Transverse colon (tissue), 4 donors: ENCODE measurements around the gene EEFSEC. TPM values are rescaled to one million over a fixed set of nuclear protein-coding genes. Genes with fewer than 3 reads are reported as not detected.

Source experiments
- DNase-seq: peaks from one replicate; pipeline ENCODE4 v3.0.0-alpha.2; 2019
- H3K27ac ChIP-seq, 4 donors: fragments of 200-600 bp; sonication (generic); 2 replicates each; pipeline ENCODE4 v1.5.1; 2016 to 2018; ENCODE audit warnings: inconsistent platforms in 4 of 4
- H3K27me3 ChIP-seq: fragments of 200-600 bp; sonication (generic); 2 replicates; pipeline ENCODE4 v1.5.1; 2017; ENCODE audit warnings: inconsistent platforms
- H3K36me3 ChIP-seq, 4 donors: fragments of 200-600 bp; sonication (generic); 2 replicates each; pipeline ENCODE4 v1.5.1; 2017 to 2019; ENCODE audit warnings: inconsistent platforms in 4 of 4
- H3K4me1 ChIP-seq, 4 donors: fragments of 200-600 bp; sonication (generic); 2 replicates each; pipeline ENCODE4 v1.5.1; 2017 to 2020; ENCODE audit warnings: inconsistent platforms in 4 of 4
- H3K4me3 ChIP-seq, 4 donors: fragments of 200-600 bp; sonication (generic); 1 replicate in 1 of 4; 2 replicates in 3 of 4; pipeline versions ENCODE4 v1.5.1 to v1.6.1; 2017 to 2019; ENCODE audit warnings: inconsistent platforms in 4 of 4
- H3K9me3 ChIP-seq, 2 donors: fragments of 200-600 bp; sonication (generic); 2 replicates each; pipeline ENCODE4 v1.5.1; 2017 to 2019; ENCODE audit warnings: inconsistent platforms in 2 of 2
- CTCF ChIP-seq, 5 experiments: fragments of 200-600 bp in 3 of 5; fragments of 450-650 bp in 2 of 5; sonication (generic) in 3 of 5; IDR thresholded peaks; 1 replicate in 2 of 5; 2 replicates in 3 of 5; pipeline ENCODE4 v1.5.1; 2016 to 2017; ENCODE audit warnings: antibody characterized with exemption in 5 of 5, inconsistent platforms in 3 of 5, mild to moderate bottlenecking in 2 of 5, moderate library complexity in 1 of 5
- EP300 ChIP-seq: sonication (generic); formaldehyde crosslinking; IDR thresholded peaks from one replicate; pipeline ENCODE4 v1.6.1; 2017; ENCODE audit warnings: antibody characterized with exemption, low read depth
- POLR2A ChIP-seq: fragments of 450-650 bp; IDR thresholded peaks from one replicate; pipeline ENCODE4 v1.6.1; 2016; ENCODE audit warnings: antibody characterized with exemption, mild to moderate bottlenecking, moderate library complexity
- POLR2AphosphoS5 ChIP-seq, 3 donors: sonication (generic); formaldehyde crosslinking; IDR thresholded peaks; one replicate each; pipeline ENCODE4 v1.6.1; 2016; ENCODE audit warnings: antibody characterized with exemption in 3 of 3
- WGBS, 2 donors: methylation state at CpG; one replicate each; pipeline ENCODE4 v1.1.5; 2018; ENCODE audit warnings: low coverage in 1 of 2; 5-methylcytosine and 5-hydroxymethylcytosine counted together
- in situ Hi-C, 4 donors: fragments of 200-750 bp; cut with MboI; loops; one replicate each; pipeline versions ENCODE4 v1.15.0 to v1.15.1; 2017; ENCODE audit warnings: low sequenced_read_pairs in 3 of 4, low pct_ligation_motif_present in 1 of 4, low pct_unique_long_range_greater_than_20kb in 1 of 4
- intact Hi-C: fragments of 100-400 bp; cut with DNase I; formaldehyde crosslinking; loops from one replicate; pipeline ENCODE4 v1.15.1; 2023; ENCODE audit warnings: low total_unique reads
- total RNA-seq, 4 donors: library from RNA; depleted of rRNA; stranded (reverse); fragments of >200 nt; gene quantifications; one replicate each; pipeline ENCODE4 v1.1.0, GENCODE V29; 2016

Gene EEFSEC
- total RNA-seq, 4 donors from 2014 or later, result 10.3 to 16.8 (median 14.2) TPM

- Histone ChIP-seq H3K27ac (no peak overlapping the region), H3K36me3 (no peaks in the 10 kb centered on the region), H3K27me3 (no peaks in the 10 kb centered on the region), H3K4me3 (no peak overlapping the region), H3K4me1 (no peaks in the 10 kb centered on the region), H3K9me3 (no peaks in the 10 kb centered on the region)
- intact Hi-C loops, result no loop called here
- WGBS, 2 donors, result 96 to 98% methylated on average over 7 to 8 of the region's 8 CpGs
- TF ChIP-seq POLR2A (no peak), EP300 (no peak), CTCF (IDR thresholded peaks at IDR 0.05) (no peak), POLR2AphosphoS5 (IDR thresholded peaks at IDR 0.05) (no peak)
- no peak for DNase-seq
- in situ Hi-C loops, result loop anchor here in 1 of 4 donors (25.0 kb wide), 1 partner anchor 320 kb away; the partner anchor contains the start of gene GATA2
Observed at GRCh38 chr3:128167646-128167972, 14.3 kb downstream of the EEFSEC start.

GRCh38 chr3:128167973-128168674 lies 14.8 kb downstream of the EEFSEC start:
- no peak overlapping the region for H3K4me3 ChIP-seq
- no peak for DNase-seq
- 77 to 87% methylated on average over 2 to 5 of the region's 5 CpGs for WGBS, 2 donors
- no peaks in the 10 kb centered on the region for H3K36me3 ChIP-seq
- H3K4me1 ChIP-seq, result no peaks in the 10 kb centered on the region
- TF ChIP-seq CTCF (IDR thresholded peaks at IDR 0.05) (no peak), POLR2AphosphoS5 (IDR thresholded peaks at IDR 0.05) (no peak), POLR2A (no peak), EP300 (no peak)
- no peaks in the 10 kb centered on the region for H3K27me3 ChIP-seq
- H3K27ac ChIP-seq, result no peak overlapping the region
- H3K9me3 ChIP-seq, result no peaks in the 10 kb centered on the region
- in situ Hi-C loops, result loop anchor here in 1 of 4 donors (25.0 kb wide), 1 partner anchor 319 kb away; the partner anchor contains the start of gene GATA2
- intact Hi-C loops, result no loop called here

GRCh38 chr3:128168836-128169235 lies 15.6 kb downstream of the EEFSEC start:
- in situ Hi-C loops, result loop anchor here in 1 of 4 donors (25.0 kb wide), 1 partner anchor 318 kb away; the partner anchor contains the start of gene GATA2
- TF ChIP-seq EP300, result no peak
- Histone ChIP-seq H3K9me3 (no peaks in the 10 kb centered on the region), H3K27me3 (no peaks in the 10 kb centered on the region), H3K4me1 (no peaks in the 10 kb centered on the region), H3K36me3 (no peaks in the 10 kb centered on the region), H3K27ac (no peak overlapping the region), H3K4me3 (no peak overlapping the region)
- no peak for DNase-seq
- intact Hi-C loops, result no loop called here
- 79 to 81% methylated on average over 4 of the region's 4 CpGs for WGBS, 2 donors

- no peak overlapping the region for H3K27ac ChIP-seq
- DNase-seq, result peak; percentile 47
- H3K9me3 ChIP-seq, result no peaks in the 10 kb centered on the region
- H3K4me1 ChIP-seq, result peaks cover 0 to 10% (median 0%) of the 10 kb centered on the region in 4 donors
- in situ Hi-C loops, result loop anchor here in 1 of 4 donors (25.0 kb wide), 1 partner anchor 316 kb away; the partner anchor contains the start of gene GATA2
- H3K4me3 ChIP-seq, result no peak overlapping the region
- no peaks in the 10 kb centered on the region for H3K36me3 ChIP-seq
- intact Hi-C loops, result loop anchor here (5.0 kb wide), 1 partner anchor 321 kb away; the partner anchor contains the start of gene GATA2
- TF ChIP-seq POLR2AphosphoS5 (IDR thresholded peaks at IDR 0.05) (peak in 1 of 3 donors; percentile 9), POLR2A (no peak), CTCF (IDR thresholded peaks at IDR 0.05) (peak; percentile 51 to 81 (median 63)), EP300 (no peak)
- no peaks in the 10 kb centered on the region for H3K27me3 ChIP-seq
- WGBS, 2 donors, result 45% methylated on average over 5 of the region's 5 CpGs; no CpG with 5 or more reads in 1 of the 2 donors
Observed at GRCh38 chr3:128170866-128171516, 17.7 kb downstream of the EEFSEC start.
